22Rv1 (cell line): Measurements from ENCODE around the gene WDR86.

Experiments
- ZFX ChIP-seq: fragments of 450-650 bp; IDR thresholded peaks from 2 replicates; pipeline ENCODE4 v1.6.1; 2017; ENCODE audit warnings: antibody characterized with exemption, borderline replicate concordance
- TF ChIP-seq, protein P1 (sequence below): fragments of 450-650 bp; IDR thresholded peaks from 2 replicates; pipeline ENCODE4 v1.5.1; 2017; ENCODE audit warnings: mild to moderate bottlenecking

DNA sequence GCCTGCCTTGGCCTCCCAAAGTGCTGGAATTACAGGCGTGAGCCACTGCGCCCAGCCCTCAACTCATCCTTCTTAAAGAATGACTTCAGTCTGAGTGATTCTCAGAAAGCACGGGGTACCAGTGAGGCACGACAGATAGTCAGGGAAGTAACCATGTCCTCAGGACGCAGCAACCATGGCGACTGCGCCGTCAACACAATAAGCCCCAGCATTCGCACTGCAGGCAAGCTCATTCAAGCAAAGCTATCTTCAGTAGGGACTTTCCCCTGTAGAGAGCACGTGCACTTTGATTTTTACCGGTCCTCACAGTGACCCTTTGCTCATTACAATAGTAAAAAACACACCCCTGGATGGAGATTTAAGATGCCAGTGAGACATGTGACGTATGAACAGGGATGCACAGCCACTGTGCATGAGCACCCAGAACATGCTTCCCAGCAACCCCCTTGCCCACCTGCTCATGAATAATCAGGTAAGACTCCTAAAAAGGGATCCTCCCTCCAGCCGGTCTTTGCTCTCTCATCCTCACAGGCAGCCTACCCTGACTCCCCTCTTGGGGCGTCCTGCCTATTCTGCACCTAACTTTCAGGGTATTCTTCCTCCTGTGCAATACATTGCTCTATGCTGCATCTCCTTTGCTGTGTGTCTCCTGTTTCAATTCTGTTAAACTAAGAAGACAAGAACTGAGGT lies 9.1 kb downstream of the WDR86 start:
- TF ChIP-seq, protein P1, sequence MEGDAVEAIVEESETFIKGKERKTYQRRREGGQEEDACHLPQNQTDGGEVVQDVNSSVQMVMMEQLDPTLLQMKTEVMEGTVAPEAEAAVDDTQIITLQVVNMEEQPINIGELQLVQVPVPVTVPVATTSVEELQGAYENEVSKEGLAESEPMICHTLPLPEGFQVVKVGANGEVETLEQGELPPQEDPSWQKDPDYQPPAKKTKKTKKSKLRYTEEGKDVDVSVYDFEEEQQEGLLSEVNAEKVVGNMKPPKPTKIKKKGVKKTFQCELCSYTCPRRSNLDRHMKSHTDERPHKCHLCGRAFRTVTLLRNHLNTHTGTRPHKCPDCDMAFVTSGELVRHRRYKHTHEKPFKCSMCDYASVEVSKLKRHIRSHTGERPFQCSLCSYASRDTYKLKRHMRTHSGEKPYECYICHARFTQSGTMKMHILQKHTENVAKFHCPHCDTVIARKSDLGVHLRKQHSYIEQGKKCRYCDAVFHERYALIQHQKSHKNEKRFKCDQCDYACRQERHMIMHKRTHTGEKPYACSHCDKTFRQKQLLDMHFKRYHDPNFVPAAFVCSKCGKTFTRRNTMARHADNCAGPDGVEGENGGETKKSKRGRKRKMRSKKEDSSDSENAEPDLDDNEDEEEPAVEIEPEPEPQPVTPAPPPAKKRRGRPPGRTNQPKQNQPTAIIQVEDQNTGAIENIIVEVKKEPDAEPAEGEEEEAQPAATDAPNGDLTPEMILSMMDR, result no peak
- TF ChIP-seq ZFX, result no peak
